ENCODE results near the gene ARHGEF40.
"Not testable (repeated sequence)": the region's sequence is repeated elsewhere in the genome, so short reads cannot be mapped to it uniquely, and the experiment has no call there.

ARHGEF40 gene

GRCh38 chr14:21040370-21040925, 29.7 kb upstream of the ARHGEF40 start:
- DNase-seq = no peak

GRCh38 chr14:21040941-21041340, 29.2 kb upstream of the ARHGEF40 start:
- DNase-seq = not testable (repeated sequence)

- no peak for DNase-seq
Measured at GRCh38 chr14:21041676-21042433, 28.2 kb upstream of the ARHGEF40 start, which contains the start of gene RNASE7. RNASE7 (plus strand) TSS chr14:21042362; CDS start chr14:21042993, 631 bp downstream.

- DNase-seq = no peak
Measured at GRCh38 chr14:21042918-21043317, 27.2 kb upstream of the ARHGEF40 start.

- DNase-seq = no peak
Measured at GRCh38 chr14:21043387-21043973, 26.6 kb upstream of the ARHGEF40 start.

GRCh38 chr14:21043974-21044618, 26.0 kb upstream of the ARHGEF40 start:
- no peak for DNase-seq

- no peak for DNase-seq
Measured at GRCh38 chr14:21047378-21047781, 22.7 kb upstream of the ARHGEF40 start.

- DNase-seq = no peak
Measured at GRCh38 chr14:21048638-21049037, 21.5 kb upstream of the ARHGEF40 start.

- DNase-seq = no peak
Measured at GRCh38 chr14:21049271-21049673, 20.8 kb upstream of the ARHGEF40 start.

GRCh38 chr14:21050597-21050996, 19.5 kb upstream of the ARHGEF40 start:
- no peak for DNase-seq

- no peak for DNase-seq
Measured at GRCh38 chr14:21053184-21054122, 16.7 kb upstream of the ARHGEF40 start.

- DNase-seq = no peak
Measured at GRCh38 chr14:21054123-21054767, 15.9 kb upstream of the ARHGEF40 start.

- no peak for DNase-seq
Measured at GRCh38 chr14:21054768-21055145, 15.3 kb upstream of the ARHGEF40 start.

- no peak for DNase-seq
Measured at GRCh38 chr14:21055432-21056117, 14.5 kb upstream of the ARHGEF40 start.

GRCh38 chr14:21056520-21057163, 13.5 kb upstream of the ARHGEF40 start:
- no peak for DNase-seq

- DNase-seq = no peak
Measured at GRCh38 chr14:21057803-21058675, 12.1 kb upstream of the ARHGEF40 start, which contains the start of gene RNASE8. RNASE8 (plus strand) TSS chr14:21057822; CDS start chr14:21057893, 71 bp downstream.

GRCh38 chr14:21058903-21059302, 11.2 kb upstream of the ARHGEF40 start:
- DNase-seq = no peak

- DNase-seq = no peak
Measured at GRCh38 chr14:21059842-21060613, 10.1 kb upstream of the ARHGEF40 start.

Measured in activated gamma-delta T cell (primary cell).